ENCODE data around the gene TMEM239. TPM values are rescaled to one million over a fixed set of nuclear protein-coding genes. Genes with fewer than 3 reads are reported as not detected.
"Not testable (repeated sequence)": the region's sequence is repeated elsewhere in the genome, so short reads cannot be mapped to it uniquely, and the experiment has no call there.

Gene TMEM239
- polyA plus RNA-seq, 3 donors: 0.15 TPM; not detected in 2

- DNase-seq: no peak
These were observed 5.0 kb downstream of the TMEM239 start for GRCh38 chr20:2820896-2821869.

DNA sequence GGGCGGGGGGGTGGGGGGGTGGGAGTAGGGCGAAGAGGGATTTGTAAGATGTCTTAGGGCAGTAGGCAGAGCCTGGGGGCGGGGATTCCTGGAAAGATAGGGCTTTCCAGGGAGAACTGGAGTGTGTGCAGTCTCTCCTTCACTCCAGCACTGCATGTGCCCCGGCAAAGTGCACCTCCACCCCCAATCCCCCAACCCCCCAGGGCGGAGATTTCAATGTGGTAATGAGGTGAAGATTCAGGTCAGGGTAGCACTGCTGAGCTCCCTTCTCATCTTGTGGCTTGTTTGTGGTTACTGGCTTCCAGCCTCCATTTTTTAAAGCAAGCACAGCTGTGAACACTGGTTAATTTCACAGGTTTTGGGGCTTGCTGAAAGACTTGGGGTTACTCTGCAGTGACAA lies 5.9 kb downstream of the TMEM239 start:
- DNase-seq: no peak

GRCh38 chr20:2825761-2826160 lies 9.6 kb downstream of the TMEM239 start:
- DNase-seq: no peak

GRCh38 chr20:2826655-2827054 lies 10.5 kb downstream of the TMEM239 start:
- no peak for DNase-seq

- DNase-seq: no peak
These were observed 13.2 kb downstream of the TMEM239 start for GRCh38 chr20:2829376-2829775.

GRCh38 chr20:2831206-2831605 lies 15.0 kb downstream of the TMEM239 start:
- DNase-seq: not testable (repeated sequence)

DNA sequence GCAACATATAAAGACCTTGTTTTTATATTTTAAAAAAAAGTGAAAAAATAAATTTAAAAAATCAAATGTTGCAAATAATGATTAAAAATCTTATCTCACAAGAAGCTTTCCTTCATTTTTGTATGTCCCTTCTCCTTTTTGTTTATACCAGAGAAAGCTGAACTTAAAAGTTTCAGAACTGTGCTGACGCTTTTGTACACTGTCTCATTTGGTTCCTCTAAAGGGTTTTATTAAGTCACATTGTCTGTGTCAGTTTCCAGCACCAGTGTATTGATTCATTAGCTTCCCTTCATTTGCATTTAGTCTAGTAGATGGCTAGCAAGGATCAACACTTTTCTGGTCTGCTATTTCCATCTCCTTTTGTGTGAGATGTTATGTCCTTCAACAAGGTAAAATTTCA lies 17.6 kb downstream of the TMEM239 start:
- DNase-seq: no peak

- no peak for DNase-seq
These were observed 18.4 kb downstream of the TMEM239 start for GRCh38 chr20:2834401-2835110.

GRCh38 chr20:2835331-2835796 lies 19.2 kb downstream of the TMEM239 start:
- DNase-seq: no peak

GRCh38 chr20:2836035-2836434 lies 19.9 kb downstream of the TMEM239 start:
- DNase-seq: no peak

DNA sequence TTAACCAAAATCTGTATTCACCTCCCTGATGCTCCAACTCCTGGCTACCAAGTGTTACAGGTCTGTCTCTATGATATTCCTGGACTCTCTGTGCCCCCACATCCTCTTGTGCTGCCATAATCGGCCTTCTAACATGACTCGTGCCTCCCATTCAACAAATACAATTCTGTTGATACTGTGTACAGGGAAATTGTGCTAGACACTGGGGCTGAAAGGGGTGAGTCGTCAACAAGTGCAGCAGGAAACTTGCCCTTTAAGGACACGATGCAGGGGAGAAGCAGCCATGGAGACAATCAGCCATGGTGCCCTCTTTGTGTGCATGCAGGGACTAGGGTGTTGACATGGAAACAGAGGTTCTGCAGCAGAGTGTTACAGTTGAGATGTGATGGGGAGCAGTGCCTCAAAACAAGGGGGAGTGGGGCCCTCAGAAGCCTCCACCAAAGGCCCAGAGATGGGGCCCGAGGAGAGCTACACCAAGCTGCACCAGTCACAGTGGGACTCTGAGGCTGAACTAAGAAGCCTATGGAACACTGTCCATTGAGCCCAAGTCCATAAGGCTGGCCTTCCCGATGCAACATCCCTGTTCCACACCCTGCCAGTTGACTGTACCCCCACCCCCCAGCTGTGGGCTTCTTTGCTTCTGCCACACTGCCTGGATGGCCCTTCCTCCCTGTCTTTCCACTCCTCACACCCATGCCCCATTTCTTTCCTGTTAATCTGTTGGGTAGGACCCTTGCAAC lies 21.2 kb downstream of the TMEM239 start:
- DNase-seq: no peak

DNA sequence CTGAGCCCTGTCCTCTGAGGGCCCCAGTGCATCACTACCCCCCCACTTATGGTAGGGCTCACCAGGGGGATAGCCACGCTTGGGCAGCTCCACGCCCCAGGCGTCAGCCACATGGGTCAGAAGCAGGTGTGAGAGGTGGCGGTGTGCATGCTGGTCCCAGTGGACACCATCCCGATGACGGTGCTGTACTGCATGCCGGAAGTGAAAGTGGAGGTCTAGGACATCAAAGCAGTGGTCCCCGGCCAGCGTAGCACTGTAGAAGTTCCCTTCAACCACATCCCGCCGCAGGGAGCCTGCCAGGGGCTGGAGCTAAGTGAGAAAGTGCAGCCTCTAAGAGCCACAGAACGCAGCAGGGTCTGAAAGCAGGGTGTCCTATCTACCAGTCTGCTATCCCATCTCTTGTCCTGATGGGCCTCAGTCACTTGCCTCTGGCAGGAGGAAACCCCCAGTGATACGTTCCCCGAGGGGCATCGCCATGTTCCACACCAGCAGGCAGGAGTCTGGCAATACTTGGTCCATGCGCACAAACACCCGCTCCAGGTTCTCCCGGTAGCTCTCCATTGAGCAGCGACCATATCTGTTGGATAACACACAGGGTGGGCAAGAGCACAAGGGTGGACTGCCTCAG lies 22.1 kb downstream of the TMEM239 start:
- no peak for DNase-seq

GRCh38 chr20:2838847-2839671 lies 22.9 kb downstream of the TMEM239 start:
- DNase-seq: no peak

- no peak for DNase-seq
These were observed 23.6 kb downstream of the TMEM239 start for GRCh38 chr20:2839732-2840137.

DNA sequence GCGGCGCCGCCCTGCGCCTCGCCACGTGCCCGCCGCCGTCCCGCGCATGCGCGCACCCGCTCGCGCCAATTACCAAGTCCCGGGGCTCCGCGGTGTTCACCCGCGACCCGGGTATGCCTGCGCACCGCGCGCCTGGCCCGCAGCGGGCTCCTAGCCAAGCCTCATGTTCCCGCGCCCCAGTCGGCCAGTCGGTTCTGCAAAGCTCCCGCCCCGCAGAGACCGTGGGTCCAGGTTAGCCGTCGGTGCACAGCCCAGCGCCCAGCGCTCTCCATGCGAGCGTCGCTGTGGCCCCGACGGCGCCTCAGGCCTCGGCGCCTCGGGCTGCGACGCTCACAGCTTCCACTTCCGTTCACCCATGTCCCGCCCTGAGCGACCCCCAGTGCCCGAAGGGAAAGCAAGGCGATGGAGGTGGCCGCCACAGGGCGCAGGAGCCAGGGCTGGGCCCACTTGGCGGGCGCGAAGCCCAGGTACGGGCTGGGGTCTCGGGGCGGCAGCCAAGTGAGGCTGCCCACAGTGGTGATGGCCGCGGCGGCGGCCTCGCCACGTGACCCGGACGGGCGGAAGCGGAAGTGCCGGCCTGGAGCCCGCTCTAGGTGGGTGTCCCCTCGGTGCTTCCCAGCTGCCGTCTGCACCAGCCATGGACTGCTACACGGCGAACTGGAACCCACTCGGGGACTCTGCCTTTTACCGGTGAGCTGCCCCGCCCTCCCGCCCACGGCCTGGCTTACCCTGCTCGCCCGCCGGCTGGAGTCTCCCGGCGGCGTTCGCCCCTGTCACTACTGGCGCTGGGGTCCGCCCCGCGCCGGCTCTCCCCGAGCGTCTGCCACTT lies 24.2 kb downstream of the TMEM239 start, which contains the start of the genes PCED1A and VPS16:
Gene PCED1A, minus strand, starts transcription at position 518 of the 829 bp plus-strand sequence. CDS start 743 bp downstream, outside the sequence.
Gene VPS16, plus strand, starts transcription at position 608 of the 829 bp plus-strand sequence. Its CDS starts 30 bp downstream, at position 638.
- DNase-seq: peak; percentile 88

DNA sequence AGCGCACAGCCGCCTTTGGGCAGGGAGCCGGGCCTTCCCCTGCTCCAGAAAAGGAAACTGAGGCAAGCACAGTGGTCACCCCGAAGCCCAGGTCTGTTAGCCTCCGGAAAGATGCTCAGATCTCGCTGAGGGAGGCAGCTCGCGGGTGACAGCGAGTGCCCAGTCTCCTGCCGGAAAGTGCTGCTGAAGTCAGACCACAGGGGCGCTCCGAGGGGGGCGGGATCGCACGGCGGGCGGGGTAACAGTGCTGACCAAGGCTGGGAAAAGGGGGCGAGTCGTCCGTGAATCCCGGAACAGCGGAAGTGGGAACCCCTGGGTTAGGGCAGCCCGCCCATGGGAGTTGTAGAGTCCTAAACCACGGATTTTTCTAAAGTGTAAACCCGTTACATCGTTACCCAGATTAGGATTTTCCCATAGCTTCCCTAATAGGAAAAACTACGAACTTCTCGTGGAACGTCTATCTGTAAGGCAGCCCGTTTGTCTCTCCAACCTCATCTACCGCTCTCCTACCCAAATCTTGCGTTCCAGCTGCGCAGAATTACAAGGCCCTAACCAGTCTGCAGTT lies 24.9 kb downstream of the TMEM239 start:
- DNase-seq: no peak

DNA sequence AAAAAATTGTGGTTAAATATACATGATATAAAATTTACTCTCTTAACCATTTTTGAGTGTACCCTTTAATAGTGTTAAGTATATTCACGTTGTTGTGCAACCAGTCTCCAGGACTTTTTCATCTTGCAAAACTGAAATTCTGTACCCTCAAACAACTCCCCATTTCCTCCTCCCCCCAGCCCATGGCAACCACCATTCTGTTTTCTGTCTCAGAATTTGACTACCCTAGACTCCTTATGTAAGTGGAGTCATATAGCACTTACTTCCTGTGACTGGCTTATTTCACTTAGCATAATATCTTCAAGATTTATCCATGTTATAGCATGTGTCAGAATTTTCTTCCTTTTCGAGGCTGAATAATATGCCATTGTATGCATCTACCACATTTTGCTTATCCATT lies 29.4 kb downstream of the TMEM239 start:
- no peak for DNase-seq

- no peak for DNase-seq
These were observed 30.5 kb downstream of the TMEM239 start for GRCh38 chr20:2846698-2847097.

DNA sequence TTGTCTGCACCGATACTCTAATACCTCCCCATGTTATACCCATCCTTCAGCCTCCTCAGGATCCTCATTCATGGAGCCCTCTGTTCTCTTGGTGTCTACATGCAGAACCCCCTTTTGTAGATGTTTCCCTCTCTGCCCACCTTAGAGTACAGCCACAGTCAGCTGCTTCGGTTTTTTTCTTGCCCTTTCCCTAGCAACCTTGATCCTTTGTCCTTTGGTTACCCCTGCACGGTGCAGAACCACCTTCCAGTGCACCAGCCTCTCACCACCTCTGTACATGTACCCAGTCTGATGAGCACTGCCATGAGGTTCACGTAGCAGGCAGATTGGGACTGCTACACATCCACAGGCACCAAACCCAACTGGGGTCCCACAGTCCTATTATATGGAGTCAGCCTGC lies 31.6 kb downstream of the TMEM239 start:
- no peak for DNase-seq
